Measurements from ENCODE around the gene NDOR1. TPM values are rescaled to one million over a fixed set of nuclear protein-coding genes. Genes with fewer than 3 reads are reported as not detected.

The NDOR1 gene
- polyA plus RNA-seq, 2 of the 4 experiments (the other 2 are of a cell fraction), result 5.6 to 19.5 TPM

GRCh38 chr9:137245450-137246421 lies 40.2 kb downstream of the NDOR1 start:
- ChIA-PET CTCF (interaction anchor here (1.7 to 13.1 kb wide), 3 partner anchors 9 to 16 kb away, joined by 5 to 236 read pairs (median 13); partner anchors contain the start of gene NELFB), POLR2A (interaction anchor here (1.0 kb wide), 1 partner anchor 11 kb away, joined by 3 read pairs; no protein-coding TSS in a partner anchor)
- TF ChIP-seq, protein P1, sequence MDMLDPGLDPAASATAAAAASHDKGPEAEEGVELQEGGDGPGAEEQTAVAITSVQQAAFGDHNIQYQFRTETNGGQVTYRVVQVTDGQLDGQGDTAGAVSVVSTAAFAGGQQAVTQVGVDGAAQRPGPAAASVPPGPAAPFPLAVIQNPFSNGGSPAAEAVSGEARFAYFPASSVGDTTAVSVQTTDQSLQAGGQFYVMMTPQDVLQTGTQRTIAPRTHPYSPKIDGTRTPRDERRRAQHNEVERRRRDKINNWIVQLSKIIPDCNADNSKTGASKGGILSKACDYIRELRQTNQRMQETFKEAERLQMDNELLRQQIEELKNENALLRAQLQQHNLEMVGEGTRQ (IDR thresholded peaks at IDR 0.05), result no peak
- TF ChIP-seq TFCP2L1 (CRISPR knock-in tag; IDR thresholded peaks at IDR 0.05), result no peak
- TF ChIP-seq HOXB13 (CRISPR knock-in tag; IDR thresholded peaks at IDR 0.05; ENCODE audit: low read depth), result no peak
- no peak for TF ChIP-seq NFE2L2 (conservative IDR thresholded peaks at IDR 0.05; ENCODE audit: low read length)
- no peak for TF ChIP-seq HEYL (CRISPR knock-in tag; IDR thresholded peaks at IDR 0.05)
- no peak for TF ChIP-seq BHLHE40 (IDR thresholded peaks at IDR 0.05; ENCODE audit: low read depth, low read length)
- no peak for TF ChIP-seq RCOR1 (IDR thresholded peaks at IDR 0.05; ENCODE audit: low read depth, low read length)
- FAIRE-seq (no peak), DNase-seq (ENCODE audit: low read depth in 1 of 2, low spot score in 1 of 2) (no peak), ATAC-seq (peak in 1 of 2 experiments; percentile 3; a peak in 3 of 6 replicates)
- H3K4me2 ChIP-seq, result no peak overlapping the region
- H3K27ac ChIP-seq, result no peak overlapping the region
- no peak overlapping the region for H3K4me3 ChIP-seq
- 86% methylated on average over 23 of the region's 25 CpGs for WGBS (ENCODE audit: missing lambda C conversion rate)
- H3K4me1 ChIP-seq, result peaks cover 19% of the 10 kb centered on the region
- no peaks in the 10 kb centered on the region for H3K9me3 ChIP-seq

- ATAC-seq, result no peak
- TF ChIP-seq HMGXB4 (CRISPR knock-in tag; IDR thresholded peaks at IDR 0.05; ENCODE audit: borderline replicate concordance), result no peak
- TF ChIP-seq, protein P2, sequence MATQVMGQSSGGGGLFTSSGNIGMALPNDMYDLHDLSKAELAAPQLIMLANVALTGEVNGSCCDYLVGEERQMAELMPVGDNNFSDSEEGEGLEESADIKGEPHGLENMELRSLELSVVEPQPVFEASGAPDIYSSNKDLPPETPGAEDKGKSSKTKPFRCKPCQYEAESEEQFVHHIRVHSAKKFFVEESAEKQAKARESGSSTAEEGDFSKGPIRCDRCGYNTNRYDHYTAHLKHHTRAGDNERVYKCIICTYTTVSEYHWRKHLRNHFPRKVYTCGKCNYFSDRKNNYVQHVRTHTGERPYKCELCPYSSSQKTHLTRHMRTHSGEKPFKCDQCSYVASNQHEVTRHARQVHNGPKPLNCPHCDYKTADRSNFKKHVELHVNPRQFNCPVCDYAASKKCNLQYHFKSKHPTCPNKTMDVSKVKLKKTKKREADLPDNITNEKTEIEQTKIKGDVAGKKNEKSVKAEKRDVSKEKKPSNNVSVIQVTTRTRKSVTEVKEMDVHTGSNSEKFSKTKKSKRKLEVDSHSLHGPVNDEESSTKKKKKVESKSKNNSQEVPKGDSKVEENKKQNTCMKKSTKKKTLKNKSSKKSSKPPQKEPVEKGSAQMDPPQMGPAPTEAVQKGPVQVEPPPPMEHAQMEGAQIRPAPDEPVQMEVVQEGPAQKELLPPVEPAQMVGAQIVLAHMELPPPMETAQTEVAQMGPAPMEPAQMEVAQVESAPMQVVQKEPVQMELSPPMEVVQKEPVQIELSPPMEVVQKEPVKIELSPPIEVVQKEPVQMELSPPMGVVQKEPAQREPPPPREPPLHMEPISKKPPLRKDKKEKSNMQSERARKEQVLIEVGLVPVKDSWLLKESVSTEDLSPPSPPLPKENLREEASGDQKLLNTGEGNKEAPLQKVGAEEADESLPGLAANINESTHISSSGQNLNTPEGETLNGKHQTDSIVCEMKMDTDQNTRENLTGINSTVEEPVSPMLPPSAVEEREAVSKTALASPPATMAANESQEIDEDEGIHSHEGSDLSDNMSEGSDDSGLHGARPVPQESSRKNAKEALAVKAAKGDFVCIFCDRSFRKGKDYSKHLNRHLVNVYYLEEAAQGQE (IDR thresholded peaks at IDR 0.05), result no peak
- no peak for TF ChIP-seq HEYL (CRISPR knock-in tag; IDR thresholded peaks at IDR 0.05)
- no peak for TF ChIP-seq JUN (IDR thresholded peaks at IDR 0.05)
- no peak for TF ChIP-seq RFX5 (IDR thresholded peaks at IDR 0.05)
- no peak for TF ChIP-seq SMC3 (IDR thresholded peaks at IDR 0.05)
- TF ChIP-seq RAD21 (conservative IDR thresholded peaks at IDR 0.05 in 1 of 2, IDR thresholded peaks at IDR 0.05 in 1 of 2), result no peak
- TF ChIP-seq HOXB5 (CRISPR knock-in tag; IDR thresholded peaks at IDR 0.05), result no peak
- no peak for TF ChIP-seq FOSL2 (IDR thresholded peaks at IDR 0.05)
- TF ChIP-seq FOSL2 (CRISPR knock-in tag; IDR thresholded peaks at IDR 0.05), result no peak
- TF ChIP-seq, protein P3, sequence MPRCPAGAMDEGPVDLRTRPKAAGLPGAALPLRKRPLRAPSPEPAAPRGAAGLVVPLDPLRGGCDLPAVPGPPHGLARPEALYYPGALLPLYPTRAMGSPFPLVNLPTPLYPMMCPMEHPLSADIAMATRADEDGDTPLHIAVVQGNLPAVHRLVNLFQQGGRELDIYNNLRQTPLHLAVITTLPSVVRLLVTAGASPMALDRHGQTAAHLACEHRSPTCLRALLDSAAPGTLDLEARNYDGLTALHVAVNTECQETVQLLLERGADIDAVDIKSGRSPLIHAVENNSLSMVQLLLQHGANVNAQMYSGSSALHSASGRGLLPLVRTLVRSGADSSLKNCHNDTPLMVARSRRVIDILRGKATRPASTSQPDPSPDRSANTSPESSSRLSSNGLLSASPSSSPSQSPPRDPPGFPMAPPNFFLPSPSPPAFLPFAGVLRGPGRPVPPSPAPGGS (IDR thresholded peaks at IDR 0.05), result no peak
- TF ChIP-seq RCOR1 (IDR thresholded peaks at IDR 0.05; ENCODE audit: low read depth, low read length), result no peak
- TF ChIP-seq ELK1 (IDR thresholded peaks at IDR 0.05; ENCODE audit: low read depth, low read length), result no peak
- no peak for TF ChIP-seq RARB (CRISPR knock-in tag; IDR thresholded peaks at IDR 0.05)
- TF ChIP-seq EP300 (IDR thresholded peaks at IDR 0.05), result no peak
- TF ChIP-seq CBX8 (IDR thresholded peaks at IDR 0.05), result no peak
These were observed 41.8 kb downstream of the NDOR1 start for GRCh38 chr9:137247135-137247915.

More at GRCh38 chr9:137247135-137247915, 41.8 kb downstream of the NDOR1 start:
- FAIRE-seq, result no peak
- POLR2A ChIA-PET, result no interaction called here
- CTCF ChIA-PET, result interaction anchor here (0.6 to 13.1 kb wide), 7 partner anchors 10 to 470 kb away, joined by 3 to 236 read pairs (median 3); partner anchors contain the start of gene NELFB
- H3K9me3 ChIP-seq, result no peaks in the 10 kb centered on the region
- H3K27ac ChIP-seq, result no peak overlapping the region
- 80% methylated on average over 19 of the region's 20 CpGs for WGBS (ENCODE audit: missing lambda C conversion rate)
- no peak overlapping the region for H3K4me3 ChIP-seq
- H3K4me1 ChIP-seq, result peaks cover 19% of the 10 kb centered on the region
- no peak overlapping the region for H3K4me2 ChIP-seq
- DNase-seq (ENCODE audit: low read depth in 1 of 2, low spot score in 1 of 2), result no peak
